HG02943 (cell line): ENCODE results near the gene CMIP.

ENCODE experiments used
- ATAC-seq: cut with Tn5 transposase; IDR thresholded peaks from one replicate; pipeline ENCODE4 v1.9.1; 2021; ENCODE audit warnings: mild to moderate bottlenecking, low read depth, moderate library complexity; ENCODE audit not compliant: unreplicated experiment

CMIP gene

GRCh38 chr16:81473969-81474959 lies 29.7 kb downstream of the CMIP start:
- no peak for ATAC-seq

GRCh38 chr16:81477697-81478693 lies 33.4 kb downstream of the CMIP start:
- no peak for ATAC-seq

- peak; percentile 65 for ATAC-seq
Observed at GRCh38 chr16:81478876-81479511, 34.4 kb downstream of the CMIP start.

- no peak for ATAC-seq
Observed at GRCh38 chr16:81480606-81481206, 36.1 kb downstream of the CMIP start.

GRCh38 chr16:81481207-81481821 lies 36.7 kb downstream of the CMIP start:
- ATAC-seq: peak; percentile 80

- no peak for ATAC-seq
Observed at GRCh38 chr16:81482329-81483063, 37.9 kb downstream of the CMIP start.

GRCh38 chr16:81483064-81483969 lies 38.7 kb downstream of the CMIP start:
- ATAC-seq: no peak

GRCh38 chr16:81483970-81484595 lies 39.5 kb downstream of the CMIP start:
- no peak for ATAC-seq

GRCh38 chr16:81484908-81485624 lies 40.5 kb downstream of the CMIP start:
- no peak for ATAC-seq

GRCh38 chr16:81485824-81486539 lies 41.4 kb downstream of the CMIP start:
- ATAC-seq: no peak

GRCh38 chr16:81486540-81487061 lies 42.0 kb downstream of the CMIP start:
- ATAC-seq: no peak

- ATAC-seq: no peak
Observed at GRCh38 chr16:81487301-81487720, 42.7 kb downstream of the CMIP start.

GRCh38 chr16:81488687-81489411 lies 44.2 kb downstream of the CMIP start:
- ATAC-seq: no peak

- no peak for ATAC-seq
Observed at GRCh38 chr16:81489547-81490267, 45.1 kb downstream of the CMIP start.
